ENCODE results near the gene A2M.

The A2M gene

DNA sequence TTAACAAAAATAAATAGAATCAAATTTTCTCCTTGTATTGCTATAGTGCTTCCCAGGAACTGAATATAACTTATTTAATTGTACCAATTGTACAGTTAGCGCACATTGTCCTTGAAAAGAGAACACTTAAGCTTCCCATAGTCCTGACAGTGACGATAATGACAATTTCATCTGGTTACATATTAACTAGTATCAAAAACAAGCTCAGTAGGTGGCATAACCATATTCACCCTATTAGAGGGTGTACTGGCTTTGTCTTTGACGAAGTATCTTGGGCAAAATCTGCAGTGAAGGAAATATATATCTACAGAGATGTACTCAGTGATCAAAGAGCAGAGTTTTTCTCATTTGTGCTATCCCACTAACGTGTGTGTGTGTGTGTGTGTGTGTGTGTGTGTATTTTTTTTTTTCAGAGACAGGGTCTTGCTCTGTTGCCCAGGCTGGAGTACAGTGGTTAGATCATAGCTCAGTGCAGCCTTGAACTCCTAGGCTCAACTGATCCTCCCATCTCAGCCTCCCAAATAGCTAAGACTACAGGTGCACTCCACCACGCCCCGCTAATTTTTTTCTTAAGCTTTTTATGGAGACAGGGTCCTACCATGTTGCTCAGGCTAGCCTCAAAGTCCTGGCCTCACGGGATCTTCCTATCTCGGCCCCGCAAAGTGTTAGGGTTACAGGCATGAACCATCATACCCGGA, 4.9 kb upstream of the A2M start:
- DNase-seq: no peak

DNA sequence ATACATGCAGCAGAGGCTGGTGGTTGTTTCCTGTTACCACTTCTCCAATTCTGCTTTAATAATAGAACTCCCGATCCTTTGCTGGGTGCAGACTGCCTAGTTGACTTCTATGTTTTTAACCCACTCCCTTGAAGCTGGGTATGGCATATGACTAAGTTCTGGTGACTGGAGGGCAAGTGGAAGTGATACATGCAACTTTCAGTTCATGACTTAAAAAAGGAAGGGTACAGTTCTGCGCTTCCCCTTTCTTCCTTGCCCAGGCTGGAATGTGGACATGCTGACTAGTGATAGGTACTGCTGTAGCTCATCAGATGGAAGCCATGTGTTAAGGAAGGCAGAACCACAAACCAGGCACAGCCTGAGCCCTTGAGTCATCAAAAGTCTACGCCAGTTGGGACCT, 2.4 kb upstream of the A2M start:
- peak; percentile 4 for DNase-seq

DNA sequence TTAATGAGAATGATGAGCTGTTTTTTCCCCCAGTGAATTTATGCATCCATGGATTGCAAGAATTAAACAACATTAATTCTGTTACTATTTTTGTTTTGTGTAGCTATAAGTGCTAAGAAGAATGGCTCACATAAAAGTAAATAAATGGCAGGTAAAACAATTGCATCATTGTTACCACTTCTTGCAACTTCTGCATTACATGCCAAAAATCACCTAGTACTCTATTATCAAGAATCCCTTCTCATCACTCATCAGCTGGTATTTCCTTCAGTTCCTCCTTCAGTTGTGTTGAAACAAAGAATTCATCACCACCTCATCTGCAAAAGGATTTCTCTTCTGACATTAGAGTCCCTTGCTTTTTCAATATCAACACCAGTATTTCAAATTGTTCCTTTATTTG, 773 bp downstream of the A2M start:
- no peak for DNase-seq

DNA sequence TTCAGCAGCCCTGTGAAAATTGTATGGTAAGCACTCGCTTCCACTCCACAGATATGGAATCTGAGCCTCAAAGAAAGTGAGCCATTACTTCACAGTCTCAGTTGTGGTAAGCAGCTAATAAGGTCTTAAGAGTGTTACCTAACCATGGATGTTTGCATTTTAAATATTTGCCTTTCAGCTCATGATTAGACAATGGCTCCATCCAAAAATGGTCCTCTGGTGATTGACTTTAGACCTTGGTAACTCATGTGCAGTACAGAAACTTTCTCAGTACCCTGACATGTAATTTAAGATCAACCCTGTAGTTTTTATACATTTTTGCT, 1.8 kb downstream of the A2M start:
- no peak for DNase-seq

DNA sequence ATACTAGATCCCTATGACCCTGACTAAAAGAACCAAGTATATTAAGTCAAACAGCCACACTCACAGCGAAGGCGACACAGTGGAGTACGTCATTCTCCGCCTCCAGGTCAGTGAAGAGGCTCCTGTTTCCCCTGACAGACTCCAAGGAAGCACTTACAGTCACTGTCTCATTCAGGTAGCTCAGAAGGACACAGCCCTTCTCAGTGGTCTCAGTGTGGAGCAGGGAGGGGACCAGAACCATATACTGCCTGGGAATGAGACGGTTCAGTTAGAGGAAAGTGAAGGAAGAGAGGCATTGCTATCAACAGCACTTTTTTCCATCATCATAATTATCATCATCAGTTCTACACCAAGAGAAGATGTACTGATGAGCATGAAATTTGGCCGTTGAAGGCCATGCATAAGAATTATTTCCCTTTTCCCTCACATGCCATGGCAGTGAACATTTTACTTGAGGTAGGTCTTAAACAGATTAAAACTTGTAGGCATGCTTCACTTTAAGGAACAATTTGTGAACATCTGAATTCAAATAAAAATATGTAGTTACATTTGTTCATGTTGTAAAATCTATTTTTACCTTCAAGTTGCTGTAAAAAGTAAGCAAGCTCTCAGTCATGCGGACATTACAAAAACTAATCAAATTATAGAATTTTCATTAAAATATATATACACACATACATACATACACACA, 2.3 kb downstream of the A2M start:
- DNase-seq: no peak

DNA sequence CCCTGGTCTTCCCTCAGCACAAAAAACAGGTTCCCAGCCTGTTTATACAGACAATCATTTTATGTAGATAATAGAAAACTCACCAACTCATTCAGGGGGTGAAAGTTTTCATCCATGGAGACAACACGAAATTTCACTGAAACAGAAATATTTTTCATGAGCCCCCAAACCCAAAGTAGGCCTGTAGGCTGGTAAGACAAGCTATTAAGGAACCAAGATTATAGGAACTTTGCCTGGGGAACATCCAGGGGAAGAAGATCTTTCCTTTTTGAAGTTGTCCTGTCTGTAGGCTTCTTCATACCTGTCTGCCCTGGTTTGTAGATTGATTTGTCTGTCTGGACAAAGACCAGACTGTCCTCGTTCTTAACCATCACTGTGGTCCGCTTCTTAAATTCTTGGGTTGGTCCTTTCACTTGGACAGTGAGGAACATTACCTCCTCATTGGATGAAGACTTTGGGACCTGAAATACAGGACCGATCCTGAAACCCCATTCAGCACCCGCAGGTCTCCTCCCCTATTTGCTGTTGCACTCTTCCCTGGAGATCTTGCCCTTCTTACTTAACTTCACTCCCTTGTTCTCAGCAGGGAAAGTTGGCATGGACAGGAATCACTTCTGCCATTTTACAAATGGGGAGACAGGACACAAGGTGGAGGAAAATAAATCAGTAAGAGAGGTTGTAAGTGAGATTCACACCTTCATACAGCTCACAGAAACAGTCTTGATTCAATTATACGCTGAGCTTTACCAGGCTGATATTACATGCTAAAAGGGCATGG, 3.5 kb downstream of the A2M start:
- DNase-seq: no peak

DNA sequence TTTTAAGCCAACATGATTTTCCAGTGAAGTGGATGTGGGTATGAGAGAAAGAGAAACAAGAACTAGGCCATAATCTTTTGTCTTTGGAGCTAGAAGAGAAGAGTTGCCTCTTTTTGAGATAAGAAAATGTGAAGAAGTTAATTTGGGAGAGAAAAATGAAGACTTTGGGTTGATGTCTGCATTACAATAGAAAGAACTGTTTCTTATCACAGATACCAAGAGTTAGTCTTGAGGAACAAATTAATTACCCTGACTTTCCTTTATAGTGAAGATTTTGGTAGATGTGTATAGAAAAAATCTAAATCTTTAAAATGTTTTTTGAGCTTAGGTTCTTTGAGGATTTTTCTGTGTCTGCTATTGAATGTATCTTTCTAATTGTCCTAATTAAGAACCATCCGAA, 4.2 kb downstream of the A2M start:
- DNase-seq: no peak

DNA sequence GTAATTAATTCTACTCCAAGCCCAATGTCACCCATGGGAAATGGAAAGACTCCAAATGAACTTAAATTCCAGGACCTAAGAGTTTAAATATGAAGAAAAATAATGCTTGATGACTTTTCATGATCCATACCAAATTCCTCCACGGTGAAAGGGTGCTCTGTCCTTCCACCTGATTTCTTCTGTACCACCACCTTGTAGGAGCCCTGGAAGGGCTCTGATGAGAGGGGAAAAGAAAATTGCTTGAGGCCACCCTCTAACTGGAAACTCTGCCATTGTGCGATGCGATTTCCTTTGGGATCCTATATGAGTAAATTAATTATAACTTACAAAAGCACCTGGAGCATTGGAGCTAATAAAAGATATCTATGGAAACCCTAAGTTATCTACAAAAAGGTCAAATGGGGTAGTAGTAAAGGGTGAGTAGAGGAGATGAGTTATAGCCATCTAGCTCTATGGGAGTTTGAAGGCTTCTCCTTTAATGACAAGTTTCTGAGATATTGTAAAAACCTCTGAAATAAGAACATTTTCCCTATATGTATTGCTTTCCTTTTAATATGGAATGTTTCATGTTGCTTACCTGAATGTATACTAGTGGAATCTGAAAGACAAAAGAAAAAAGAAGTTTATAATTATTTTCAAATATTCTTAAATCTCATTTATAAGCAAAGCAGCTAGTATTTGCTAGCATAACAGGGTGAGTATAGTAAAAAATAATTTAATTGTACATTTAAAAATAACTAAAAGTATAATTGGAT, 5.8 kb downstream of the A2M start:
- no peak for DNase-seq

DNA sequence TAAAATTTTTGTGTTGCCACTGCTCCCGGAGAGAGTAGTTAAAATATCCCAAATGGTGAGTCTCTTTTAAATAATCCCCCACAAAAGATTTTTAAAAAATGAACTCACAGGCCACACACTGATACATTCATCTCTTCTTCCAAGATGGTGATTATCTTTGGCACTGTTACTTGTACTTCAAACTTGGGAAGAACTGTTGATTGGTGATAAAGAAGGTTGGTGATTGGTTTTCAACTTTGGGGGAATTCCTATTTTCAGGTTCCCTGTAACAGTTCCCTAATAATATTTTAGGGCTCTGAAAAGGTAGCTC, 6.6 kb downstream of the A2M start:
- DNase-seq: no peak

DNA sequence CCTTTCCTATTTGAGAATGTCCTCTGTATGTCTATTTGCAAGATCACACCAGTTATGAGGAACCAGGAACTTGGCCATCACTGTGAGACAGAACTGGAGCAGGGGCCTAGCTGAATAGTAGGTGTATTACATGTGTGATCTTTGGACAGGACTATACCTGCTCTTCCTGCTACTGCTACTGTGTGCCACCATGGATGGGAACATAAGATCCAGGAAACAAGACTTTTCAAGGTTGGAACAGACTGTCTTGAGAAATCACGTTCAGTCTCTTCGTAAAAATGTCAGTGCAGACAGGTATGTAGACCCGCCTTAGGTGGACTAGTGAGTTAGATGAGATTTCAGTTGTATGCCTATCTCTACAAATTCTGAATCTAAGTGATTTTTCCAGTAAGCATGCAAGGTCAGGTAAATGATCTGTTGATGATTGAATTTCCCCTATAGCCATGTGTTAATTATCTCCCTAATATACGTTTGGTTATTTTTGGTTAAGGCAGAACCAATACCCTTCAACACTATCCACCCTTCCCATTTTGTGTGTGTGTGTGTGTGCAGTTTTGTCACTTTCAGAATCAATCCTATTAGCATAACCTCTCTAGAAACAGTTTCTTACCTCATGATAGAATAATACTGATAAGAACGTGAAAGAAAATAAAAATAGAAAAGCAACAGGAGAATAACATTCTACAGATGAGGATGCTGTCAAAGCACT, 7.1 kb downstream of the A2M start:
- DNase-seq: no peak

DNA sequence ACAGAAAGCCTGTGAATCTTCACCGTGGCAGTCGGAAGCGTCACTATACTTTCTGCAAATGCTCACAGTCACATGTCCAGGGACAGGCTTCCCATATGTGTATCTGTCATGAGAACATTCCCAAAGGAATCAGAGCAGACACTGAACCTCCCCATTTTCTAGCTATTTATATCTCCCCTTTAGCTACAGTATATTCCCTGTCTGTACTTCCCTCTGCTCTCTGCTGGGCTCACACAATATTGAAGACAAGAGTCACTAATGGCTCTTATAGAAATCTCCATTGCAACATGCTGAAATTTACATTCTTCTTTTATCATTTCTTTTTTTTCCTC, 8.2 kb downstream of the A2M start:
- DNase-seq: no peak

DNA sequence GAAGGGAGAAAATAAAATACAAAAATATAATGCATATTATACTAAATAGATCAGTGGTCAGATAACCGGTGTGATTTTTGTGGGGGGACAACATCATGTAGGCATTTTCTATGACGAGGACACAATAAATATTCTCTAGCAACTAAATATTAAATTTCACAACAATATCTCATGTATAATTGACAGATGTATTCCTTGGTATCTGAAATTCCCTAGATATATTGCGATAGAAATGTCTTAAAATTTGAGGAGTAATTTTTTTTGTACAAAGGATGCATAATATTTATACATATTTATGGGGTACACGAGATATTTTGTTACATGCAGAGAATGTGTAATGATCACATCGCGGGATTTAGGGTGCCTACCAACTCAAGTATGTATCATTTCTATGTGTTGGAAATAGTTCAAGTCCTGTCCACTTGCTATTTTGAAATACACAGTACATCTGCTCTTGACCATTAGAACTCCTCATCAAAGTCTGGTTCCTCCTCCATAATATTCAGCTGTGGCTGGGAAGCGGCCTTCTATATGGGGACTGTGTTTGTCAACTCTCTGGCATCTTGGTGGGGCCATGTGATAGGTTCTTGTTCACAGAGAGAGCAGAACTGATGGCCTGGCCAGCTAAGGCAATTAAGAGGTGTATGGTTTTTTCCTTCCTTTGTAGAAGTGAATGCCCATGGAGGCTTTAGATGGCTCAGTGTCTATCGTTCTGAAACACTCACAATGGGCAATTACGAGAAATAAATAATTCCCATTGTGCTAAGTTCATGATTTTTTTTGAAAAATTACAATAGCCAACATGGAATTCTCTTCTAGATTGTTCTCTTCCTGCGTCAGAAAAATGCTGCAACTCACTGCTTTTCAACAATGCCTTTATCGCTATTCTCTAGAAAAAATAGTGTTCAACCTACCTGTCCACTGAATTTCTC, 8.8 kb downstream of the A2M start:
- no peak for DNase-seq

DNA sequence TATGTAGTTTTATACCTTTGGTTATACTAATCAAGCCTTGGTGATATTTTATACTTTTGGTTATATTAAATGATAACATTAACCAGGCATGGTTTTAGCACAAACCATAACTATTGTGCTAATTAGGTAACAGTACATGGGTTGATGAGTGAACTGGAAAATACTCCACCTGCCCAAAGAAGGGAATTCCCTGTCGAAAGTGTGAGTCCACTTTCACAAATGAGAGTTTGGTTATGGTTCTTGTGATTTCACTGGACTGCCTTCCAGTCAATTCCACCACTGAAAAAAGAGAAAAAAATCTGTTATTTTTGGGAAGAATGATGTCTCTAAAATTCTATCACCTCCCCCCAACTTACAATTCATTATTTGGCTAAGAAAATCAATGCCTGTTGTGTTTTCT, 9.7 kb downstream of the A2M start:
- DNase-seq: no peak

DNA sequence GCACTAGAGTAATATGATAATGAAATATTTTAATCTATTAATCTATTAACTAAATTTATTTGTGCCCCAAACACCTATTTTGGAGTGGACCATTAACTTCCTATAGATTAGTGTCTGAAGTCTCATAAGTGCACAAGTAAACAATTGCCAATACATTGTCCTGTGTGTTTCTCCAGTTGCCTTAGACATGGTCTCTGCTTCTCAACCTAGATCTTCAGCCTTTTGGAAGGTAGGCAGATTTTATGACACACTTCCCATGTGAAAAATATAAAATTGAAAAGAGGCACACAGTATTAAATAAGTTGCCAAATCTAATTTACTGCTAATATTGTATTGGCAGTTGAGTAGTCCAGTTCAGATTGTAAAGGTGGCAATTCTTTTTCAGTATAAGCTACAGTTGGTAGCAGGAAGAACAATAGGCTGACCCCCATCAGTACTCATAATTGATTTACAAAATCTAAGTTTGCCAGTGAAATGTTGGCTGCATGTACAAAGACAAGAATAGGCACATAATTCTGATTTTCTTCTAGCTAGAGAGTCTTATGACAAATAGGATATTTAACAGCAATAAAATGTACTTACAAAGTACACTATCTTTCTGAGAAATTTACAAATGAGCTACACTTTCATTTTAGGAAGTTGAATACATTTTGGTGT, 10.8 kb downstream of the A2M start:
- DNase-seq: no peak

DNA sequence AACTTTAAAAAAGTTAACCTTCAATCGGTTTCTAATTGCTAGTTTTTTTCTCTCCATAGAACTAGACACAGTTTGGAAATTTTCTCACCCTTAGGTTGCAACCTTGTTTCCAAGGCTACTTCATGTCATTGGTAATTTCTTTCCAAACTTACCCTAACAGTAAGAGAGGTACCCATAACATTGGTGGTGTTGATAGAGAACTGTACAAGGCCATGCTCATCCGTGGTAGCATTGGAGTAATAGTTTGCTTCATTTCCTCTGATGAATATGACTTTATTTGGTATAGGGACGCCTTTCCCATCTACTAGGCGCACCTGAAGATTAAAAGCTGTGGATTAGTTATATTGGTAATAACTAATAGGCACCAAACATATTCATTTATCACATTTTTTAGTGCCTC, 11.6 kb downstream of the A2M start:
- no peak for DNase-seq

DNA sequence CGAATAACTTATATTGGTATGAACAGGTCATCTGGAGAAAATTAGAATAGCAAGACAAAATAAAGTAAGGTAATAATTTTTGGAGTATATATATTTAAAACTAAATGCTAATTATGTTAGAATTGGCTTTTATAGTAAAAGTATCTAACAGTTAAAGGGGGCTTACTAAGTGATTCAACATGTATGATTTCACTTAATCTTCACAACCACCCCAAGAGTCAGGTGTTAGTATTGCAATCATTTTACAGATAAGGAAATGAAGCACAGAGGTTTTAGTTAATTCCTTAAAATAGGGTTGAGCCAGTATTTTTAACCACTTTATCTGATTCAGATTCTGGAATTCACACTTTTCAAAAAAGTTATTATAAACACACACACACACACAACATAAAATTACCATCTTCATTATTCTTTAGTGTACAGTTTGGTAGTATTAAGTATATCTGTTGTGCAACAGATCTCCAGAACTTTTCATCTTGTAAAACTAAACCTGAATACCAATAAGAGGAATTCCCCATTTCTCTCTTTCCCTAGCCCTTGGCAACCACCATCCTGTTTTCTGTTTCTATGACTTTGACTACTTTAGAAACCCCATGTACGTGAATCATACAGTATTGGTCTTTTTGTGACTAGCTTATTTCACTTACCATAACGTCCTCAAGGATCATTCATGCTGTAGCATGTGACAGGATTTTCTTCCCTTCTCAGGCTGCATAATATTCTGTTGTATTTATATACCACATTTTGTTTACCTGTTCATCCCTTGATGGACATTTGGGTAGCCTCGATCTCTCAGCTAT, 12.5 kb downstream of the A2M start:
- DNase-seq: no peak

DNA sequence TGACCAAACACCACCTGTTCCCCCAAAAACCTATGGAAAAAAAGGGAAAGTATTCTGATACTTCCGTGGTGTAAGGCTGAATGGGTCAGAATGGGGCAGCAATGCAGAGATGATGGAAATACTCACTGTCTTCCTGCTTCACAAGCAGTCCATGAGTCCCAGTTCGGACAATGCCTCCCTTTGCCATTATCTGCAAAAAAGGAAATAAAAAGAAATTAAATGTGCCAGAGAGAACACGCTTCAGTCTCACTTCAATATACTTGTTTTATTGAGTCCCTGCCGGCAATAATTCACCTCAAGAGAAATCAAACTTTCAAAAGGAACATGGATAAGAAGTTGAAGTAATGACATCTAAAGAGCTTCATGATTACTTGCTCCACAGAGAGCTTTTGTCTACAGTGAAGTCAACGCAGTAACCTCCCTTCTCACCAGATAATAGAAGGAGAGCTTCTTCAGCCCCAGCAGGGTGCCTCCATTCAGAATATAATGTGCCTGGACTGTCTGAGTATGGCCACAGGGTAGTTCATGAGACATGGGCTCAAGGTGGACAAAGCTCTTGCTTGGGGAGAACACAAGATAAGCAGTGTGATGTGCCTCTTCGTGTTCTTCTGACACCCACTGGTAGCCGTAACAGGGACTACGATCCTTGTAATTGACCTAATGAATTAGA, 14.6 kb downstream of the A2M start:
- DNase-seq: no peak

DNA sequence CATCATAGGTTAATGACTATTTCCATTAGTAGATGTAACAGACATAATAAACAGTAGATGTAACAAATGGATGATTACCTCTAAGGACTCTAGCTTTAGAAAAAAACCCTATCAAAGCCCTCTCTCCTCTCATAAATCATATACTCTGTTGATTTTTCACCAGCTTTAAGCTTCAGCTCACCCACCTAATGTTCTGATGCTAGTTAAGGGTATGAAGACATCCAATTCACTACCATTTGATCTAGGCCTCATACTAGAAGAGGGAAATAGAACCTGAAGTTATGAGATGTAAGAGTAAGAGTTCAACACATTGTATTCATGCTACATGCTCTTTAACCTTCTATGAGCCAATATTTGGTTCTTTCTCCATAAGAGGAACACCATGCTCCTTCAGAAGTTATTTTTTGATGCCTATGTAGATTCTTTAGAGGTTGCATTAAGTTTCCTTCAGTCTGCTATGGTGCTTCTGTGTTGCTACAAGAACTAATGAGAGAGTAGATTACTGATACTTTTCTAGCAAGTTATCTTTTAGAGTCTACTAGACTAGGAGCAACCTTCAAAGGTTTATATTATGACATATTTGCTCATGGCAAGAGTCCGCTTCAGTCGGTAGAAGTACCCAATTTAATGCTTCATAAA, 16.0 kb downstream of the A2M start:
- no peak for DNase-seq

DNA sequence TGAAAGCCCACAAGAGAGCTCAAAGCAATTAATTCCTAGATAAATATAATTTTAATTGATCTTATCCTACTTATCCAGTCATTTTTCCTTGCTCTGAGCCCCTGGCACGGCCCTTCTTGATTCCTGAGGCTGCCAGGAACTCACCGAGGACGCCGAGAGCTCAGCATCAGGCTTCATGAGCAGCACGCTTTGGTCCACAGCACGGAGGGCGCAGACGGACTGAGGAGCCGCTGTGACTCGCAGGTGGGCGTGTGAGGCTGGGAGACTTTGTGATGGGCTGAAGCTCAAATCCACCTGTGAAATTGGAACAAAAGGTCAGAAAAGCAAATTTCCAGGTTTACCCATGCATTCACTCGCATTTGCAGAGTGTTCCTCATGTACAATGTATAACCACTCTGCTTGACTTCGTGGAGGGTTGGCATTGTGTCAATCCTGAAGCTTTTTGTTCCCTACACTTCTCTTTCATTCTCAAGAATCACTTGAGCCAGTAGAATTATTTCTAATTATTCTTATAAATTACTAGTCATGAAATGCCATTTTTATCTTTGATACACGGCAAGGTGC, 17.2 kb downstream of the A2M start:
- no peak for DNase-seq
